AG04449 (cell line): Measurements from ENCODE around the gene KANTR.

ENCODE experiments used
- CTCF ChIA-PET: fragments of 350-600 bp; formaldehyde crosslinking; extraction: SDS; loops from one replicate; lab custom pipeline; 2021; ENCODE audit warnings: antibody characterized with exemption; lab: Yijun Ruan, JAX
- POLR2A ChIA-PET: fragments of 400-600, 350-600 bp; formaldehyde crosslinking; extraction: SDS; loops from one replicate; lab custom pipeline; 2020; ENCODE audit warnings: antibody characterized with exemption, inconsistent platforms; lab: Yijun Ruan, JAX
- DNase-seq: peaks from one replicate; pipeline ENCODE4 v3.0.0-alpha.2; 2010; ENCODE audit warnings: low read depth, low spot score
- H3K4me3 ChIP-seq: 2 replicates; pipeline ENCODE4 v1.5.1; 2011; ENCODE audit warnings: low read depth, mild to moderate bottlenecking, control low read depth, low read length
- CTCF ChIP-seq: IDR thresholded peaks from one replicate; pipeline ENCODE4 v1.5.1; 2011; ENCODE audit warnings: mild to moderate bottlenecking, moderate library complexity, low read length, control low read depth, inconsistent platforms; ENCODE audit not compliant: insufficient read depth; ENCODE audit errors: missing control alignments

The KANTR gene

DNA sequence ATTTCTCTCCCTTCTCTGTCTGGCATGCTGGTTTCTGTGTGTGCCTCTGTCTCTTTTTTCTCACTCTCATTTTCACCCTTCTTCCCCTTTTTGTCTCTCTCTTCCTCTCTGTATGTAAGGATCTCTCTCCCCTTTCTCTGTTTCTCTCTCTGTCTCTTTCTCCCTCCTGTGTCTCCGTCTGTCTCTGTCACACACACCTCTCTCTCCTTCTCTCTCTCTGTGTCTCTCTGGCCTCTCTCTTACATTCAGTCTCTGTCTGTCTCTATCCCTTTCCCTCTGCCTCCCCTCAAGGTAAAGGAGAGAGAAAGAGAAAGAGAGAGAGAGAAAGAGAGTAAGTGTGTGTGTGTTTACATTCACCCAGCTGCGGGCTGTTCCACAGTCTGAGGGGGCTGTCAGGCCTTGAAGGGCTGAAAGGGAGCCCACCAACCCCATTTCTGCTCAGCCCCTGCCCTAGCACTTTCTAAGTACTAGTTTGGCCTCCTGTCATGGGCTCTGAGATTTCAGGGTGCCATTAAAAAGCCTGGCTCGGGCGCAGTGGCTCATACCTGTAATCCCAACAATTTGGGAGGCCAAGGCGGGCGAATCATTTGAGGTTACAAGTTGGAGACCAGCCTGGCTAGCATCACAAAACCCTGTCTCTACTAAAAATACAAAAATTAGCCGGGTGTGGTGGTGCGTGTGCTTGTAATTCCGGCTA, 21.4 kb upstream of the KANTR start:
- no peak overlapping the region for H3K4me3 ChIP-seq
- no peak for TF ChIP-seq CTCF
- ChIA-PET POLR2A (no interaction called here), CTCF (interaction anchor here (0.9 to 2.9 kb wide), 6 partner anchors 8 to 125 kb away, joined by 3 to 23 read pairs (median 4); no protein-coding TSS in a partner anchor)
- no peak for DNase-seq

DNA sequence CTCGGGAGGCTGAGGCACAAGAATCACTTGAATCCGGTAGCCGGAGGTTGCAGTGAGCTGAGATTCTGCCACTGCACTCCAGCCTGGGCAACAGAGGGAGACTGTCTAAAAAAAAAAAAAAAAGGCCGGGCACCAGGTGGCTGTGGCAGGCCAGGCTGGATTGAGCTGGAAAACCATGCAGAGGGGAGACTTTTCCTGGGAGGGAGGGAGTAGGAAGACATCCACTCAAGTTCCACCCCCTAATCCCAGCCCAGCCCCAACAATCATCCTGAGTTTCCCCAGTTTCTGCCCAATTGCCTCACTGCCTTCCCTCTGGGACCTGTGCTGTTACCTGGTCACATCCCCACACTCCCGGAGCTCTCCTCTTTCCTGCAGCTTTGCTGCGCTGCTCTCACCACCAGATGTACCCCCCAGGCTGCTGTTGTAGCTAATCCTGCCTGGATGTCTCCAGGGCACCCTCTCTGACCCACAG, 20.8 kb upstream of the KANTR start:
- no peak overlapping the region for H3K4me3 ChIP-seq
- DNase-seq: no peak
- CTCF ChIA-PET: interaction anchor here (1.1 kb wide), 1 partner anchor 16 kb away, joined by 3 read pairs; no protein-coding TSS in a partner anchor
- TF ChIP-seq CTCF: no peak
- POLR2A ChIA-PET: no interaction called here

- no peak overlapping the region for H3K4me3 ChIP-seq
- DNase-seq: no peak
- POLR2A ChIA-PET: no interaction called here
- no peak for TF ChIP-seq CTCF
- CTCF ChIA-PET: no interaction called here
Observed at GRCh38 chrX:53075011-53075410, 18.9 kb upstream of the KANTR start.

DNA sequence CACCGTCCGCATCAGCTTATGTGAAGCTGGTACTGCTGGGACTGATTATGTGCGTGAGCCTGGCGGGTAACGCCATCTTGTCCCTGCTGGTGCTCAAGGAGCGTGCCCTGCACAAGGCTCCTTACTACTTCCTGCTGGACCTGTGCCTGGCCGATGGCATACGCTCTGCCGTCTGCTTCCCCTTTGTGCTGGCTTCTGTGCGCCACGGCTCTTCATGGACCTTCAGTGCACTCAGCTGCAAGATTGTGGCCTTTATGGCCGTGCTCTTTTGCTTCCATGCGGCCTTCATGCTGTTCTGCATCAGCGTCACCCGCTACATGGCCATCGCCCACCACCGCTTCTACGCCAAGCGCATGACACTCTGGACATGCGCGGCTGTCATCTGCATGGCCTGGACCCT, 17.3 kb upstream of the KANTR start:
- ChIA-PET CTCF (no interaction called here), POLR2A (no interaction called here)
- no peak for TF ChIP-seq CTCF
- no peak overlapping the region for H3K4me3 ChIP-seq
- no peak for DNase-seq

DNA sequence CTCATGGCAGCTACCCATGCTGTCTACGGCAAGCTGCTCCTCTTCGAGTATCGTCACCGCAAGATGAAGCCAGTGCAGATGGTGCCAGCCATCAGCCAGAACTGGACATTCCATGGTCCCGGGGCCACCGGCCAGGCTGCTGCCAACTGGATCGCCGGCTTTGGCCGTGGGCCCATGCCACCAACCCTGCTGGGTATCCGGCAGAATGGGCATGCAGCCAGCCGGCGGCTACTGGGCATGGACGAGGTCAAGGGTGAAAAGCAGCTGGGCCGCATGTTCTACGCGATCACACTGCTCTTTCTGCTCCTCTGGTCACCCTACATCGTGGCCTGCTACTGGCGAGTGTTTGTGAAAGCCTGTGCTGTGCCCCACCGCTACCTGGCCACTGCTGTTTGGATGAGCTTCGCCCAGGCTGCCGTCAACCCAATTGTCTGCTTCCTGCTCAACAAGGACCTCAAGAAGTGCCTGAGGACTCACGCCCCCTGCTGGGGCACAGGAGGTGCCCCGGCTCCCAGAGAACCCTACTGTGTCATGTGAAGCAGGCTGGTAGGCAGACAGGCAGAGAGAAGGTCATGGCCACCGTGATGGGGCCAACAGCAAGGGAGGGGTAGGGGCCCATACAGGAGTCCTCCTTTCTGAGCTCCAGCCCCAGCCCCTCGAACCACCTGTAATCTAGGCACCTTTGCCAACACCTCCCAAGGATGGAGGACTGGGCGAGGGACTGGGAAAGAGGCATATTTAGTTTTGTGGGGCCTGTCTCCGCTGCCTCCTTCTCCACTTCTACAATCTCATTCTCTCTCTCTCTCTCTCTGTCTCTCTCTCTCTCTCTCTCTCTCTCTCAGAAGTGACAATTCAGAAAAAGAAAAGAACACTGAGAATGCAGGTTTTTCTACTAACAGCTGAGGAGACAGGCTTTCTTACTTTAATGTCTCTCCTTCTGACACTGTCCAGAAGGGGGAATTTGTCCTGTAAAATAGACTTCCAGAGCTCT, 16.4 kb upstream of the KANTR start:
- H3K4me3 ChIP-seq: no peak overlapping the region
- no peak for TF ChIP-seq CTCF
- ChIA-PET POLR2A (interaction anchor here (0.6 kb wide), 1 partner anchor 139 kb away, joined by 3 read pairs; no protein-coding TSS in a partner anchor), CTCF (no interaction called here)
- no peak for DNase-seq
